ENCODE measurements around the gene CAMK1G. TPM values are rescaled to one million over a fixed set of nuclear protein-coding genes. Genes with fewer than 3 reads are reported as not detected.

CAMK1G gene
- polyA plus RNA-seq, 2 donors = 0.01 TPM; not detected in 1

DNA sequence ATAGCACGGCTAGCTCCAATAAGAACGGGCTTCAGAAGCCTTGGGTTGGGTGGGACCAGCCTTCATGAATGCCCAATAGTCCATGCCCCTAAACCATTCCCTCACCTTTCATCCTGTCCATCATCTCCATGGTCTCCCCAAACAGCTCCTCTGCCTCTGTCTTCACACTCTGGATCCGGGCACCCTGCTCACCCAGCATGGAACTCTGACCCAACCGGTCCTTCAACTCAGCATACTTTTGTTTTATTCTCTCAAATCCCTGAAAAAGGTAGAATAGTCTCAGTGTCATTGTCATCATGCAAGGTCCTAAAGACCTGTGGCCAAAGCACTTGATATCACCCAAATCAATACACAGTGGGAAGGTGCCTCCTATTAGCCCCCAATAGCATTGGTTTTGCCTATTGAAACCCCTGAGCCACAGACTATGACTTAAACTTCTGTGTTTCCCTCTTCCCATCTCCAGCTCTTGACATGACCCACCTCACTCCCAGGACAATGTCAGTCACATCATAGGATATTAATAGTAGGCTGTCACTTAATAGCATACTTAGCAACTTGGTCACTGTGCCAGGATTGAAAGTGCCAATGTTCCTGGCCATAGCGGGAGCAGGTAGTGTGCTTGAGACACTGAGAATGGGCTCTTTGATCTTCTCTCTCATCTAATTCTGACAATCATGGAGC is 33.0 kb downstream of the CAMK1G start:
- H3K9me3 ChIP-seq (ENCODE audit: control insufficient read depth in 2 of 2, insufficient read depth in 1 of 2, low read depth in 1 of 2, low read length in 1 of 2) = no peaks in the 10 kb centered on the region
- 88 to 95% methylated on average over 5 of the region's 5 CpGs for WGBS, 2 donors
- no peak overlapping the region for H3K4me3 ChIP-seq (ENCODE audit: low read depth in 1 of 2, low read length in 2 of 2)
- peaks cover 0 to 5% of the 10 kb centered on the region in 2 donors for H3K36me3 ChIP-seq (ENCODE audit: control insufficient read depth in 2 of 2, insufficient read depth in 2 of 2, low read length in 1 of 2)
- no peaks in the 10 kb centered on the region for H3K27me3 ChIP-seq (ENCODE audit: control insufficient read depth in 1 of 2, insufficient read depth in 2 of 2, low read length in 2 of 2)
- H3K4me1 ChIP-seq (ENCODE audit: control insufficient read depth in 2 of 2, insufficient read depth in 2 of 2, low read length in 1 of 2) = peaks cover 0 to 5% of the 10 kb centered on the region in 2 donors
- H3K27ac ChIP-seq (ENCODE audit: low read depth in 2 of 2, low read length in 1 of 2) = no peak overlapping the region

- no peak overlapping the region for H3K27ac ChIP-seq (ENCODE audit: low read depth in 2 of 2, low read length in 1 of 2)
- H3K36me3 ChIP-seq (ENCODE audit: control insufficient read depth in 2 of 2, insufficient read depth in 2 of 2, low read length in 1 of 2) = peaks cover 0 to 5% of the 10 kb centered on the region in 2 donors
- no peaks in the 10 kb centered on the region for H3K27me3 ChIP-seq (ENCODE audit: control insufficient read depth in 1 of 2, insufficient read depth in 2 of 2, low read length in 2 of 2)
- 91 to 95% methylated on average over 10 of the region's 10 CpGs for WGBS, 2 donors
- H3K9me3 ChIP-seq (ENCODE audit: control insufficient read depth in 2 of 2, insufficient read depth in 1 of 2, low read depth in 1 of 2, low read length in 1 of 2) = no peaks in the 10 kb centered on the region
- H3K4me3 ChIP-seq (ENCODE audit: low read depth in 1 of 2, low read length in 2 of 2) = no peak overlapping the region
- H3K4me1 ChIP-seq (ENCODE audit: control insufficient read depth in 2 of 2, insufficient read depth in 2 of 2, low read length in 1 of 2) = peaks cover 0 to 5% of the 10 kb centered on the region in 2 donors
Measured at GRCh38 chr1:209617047-209617673, 33.6 kb downstream of the CAMK1G start.

DNA sequence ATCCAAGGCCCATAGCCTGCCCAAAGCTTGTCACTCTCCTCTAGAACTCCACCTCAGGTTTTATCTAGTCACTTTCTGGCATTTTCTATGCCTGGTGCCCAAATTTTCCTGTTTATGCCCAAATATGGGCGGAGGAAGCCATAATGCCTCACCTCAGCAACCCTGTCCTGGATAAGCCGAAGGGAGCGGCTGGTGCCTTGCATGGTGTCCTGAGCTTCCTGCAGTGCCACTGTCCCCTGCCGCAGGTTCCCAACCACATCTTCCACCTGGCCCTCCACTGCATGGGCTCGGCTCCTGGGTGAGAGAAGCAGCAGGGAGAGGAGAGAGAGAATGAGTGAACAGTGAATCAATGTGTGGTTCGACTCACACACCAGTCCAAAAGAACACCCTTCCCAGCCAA is 34.2 kb downstream of the CAMK1G start:
- H3K27me3 ChIP-seq (ENCODE audit: control insufficient read depth in 1 of 2, insufficient read depth in 2 of 2, low read length in 2 of 2) = no peaks in the 10 kb centered on the region
- H3K9me3 ChIP-seq (ENCODE audit: control insufficient read depth in 2 of 2, insufficient read depth in 1 of 2, low read depth in 1 of 2, low read length in 1 of 2) = no peaks in the 10 kb centered on the region
- no peak overlapping the region for H3K4me3 ChIP-seq (ENCODE audit: low read depth in 1 of 2, low read length in 2 of 2)
- peaks cover 0 to 5% of the 10 kb centered on the region in 2 donors for H3K36me3 ChIP-seq (ENCODE audit: control insufficient read depth in 2 of 2, insufficient read depth in 2 of 2, low read length in 1 of 2)
- 88 to 91% methylated on average over 6 of the region's 6 CpGs for WGBS, 2 donors
- H3K27ac ChIP-seq (ENCODE audit: low read depth in 2 of 2, low read length in 1 of 2) = no peak overlapping the region
- H3K4me1 ChIP-seq (ENCODE audit: control insufficient read depth in 2 of 2, insufficient read depth in 2 of 2, low read length in 1 of 2) = peaks cover 0 to 10% of the 10 kb centered on the region in 2 donors

DNA sequence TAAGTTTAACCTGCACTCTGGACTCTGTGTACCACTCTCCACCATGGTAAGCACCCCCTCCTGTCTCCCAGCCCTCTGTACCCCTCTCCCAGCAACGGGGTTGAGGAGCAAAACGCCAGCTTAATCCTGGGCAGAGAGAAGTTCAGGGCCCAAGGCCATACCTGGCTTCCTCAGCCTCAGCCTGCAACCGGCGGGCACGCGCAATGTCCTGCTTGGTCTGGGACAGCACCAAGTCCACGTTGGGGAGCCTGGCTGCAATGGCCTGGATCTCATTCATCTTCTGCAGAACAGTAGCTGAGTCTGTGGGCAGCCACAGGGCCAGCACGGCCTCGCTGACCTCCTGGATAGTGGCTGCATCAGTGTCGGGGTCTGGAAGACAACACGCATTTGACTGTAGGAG is 34.8 kb downstream of the CAMK1G start:
- Histone ChIP-seq H3K27ac (ENCODE audit: low read depth in 2 of 2, low read length in 1 of 2) (no peak overlapping the region), H3K27me3 (ENCODE audit: control insufficient read depth in 1 of 2, insufficient read depth in 2 of 2, low read length in 2 of 2) (no peaks in the 10 kb centered on the region), H3K9me3 (ENCODE audit: control insufficient read depth in 2 of 2, insufficient read depth in 1 of 2, low read depth in 1 of 2, low read length in 1 of 2) (no peaks in the 10 kb centered on the region), H3K36me3 (ENCODE audit: control insufficient read depth in 2 of 2, insufficient read depth in 2 of 2, low read length in 1 of 2) (peaks cover 0 to 5% of the 10 kb centered on the region in 2 donors), H3K4me1 (ENCODE audit: control insufficient read depth in 2 of 2, insufficient read depth in 2 of 2, low read length in 1 of 2) (peaks cover 0 to 10% of the 10 kb centered on the region in 2 donors), H3K4me3 (ENCODE audit: low read depth in 1 of 2, low read length in 2 of 2) (no peak overlapping the region)
- 85 to 91% methylated on average over 11 of the region's 11 CpGs for WGBS, 2 donors

GRCh38 chr1:209618756-209619420 is 35.4 kb downstream of the CAMK1G start:
- H3K36me3 ChIP-seq (ENCODE audit: control insufficient read depth in 2 of 2, insufficient read depth in 2 of 2, low read length in 1 of 2) = peaks cover 0 to 5% of the 10 kb centered on the region in 2 donors
- no peaks in the 10 kb centered on the region for H3K27me3 ChIP-seq (ENCODE audit: control insufficient read depth in 1 of 2, insufficient read depth in 2 of 2, low read length in 2 of 2)
- H3K4me3 ChIP-seq (ENCODE audit: low read depth in 1 of 2, low read length in 2 of 2) = no peak overlapping the region

GRCh38 chr1:209619696-209620486 is 36.4 kb downstream of the CAMK1G start:
- no peak overlapping the region for H3K4me3 ChIP-seq (ENCODE audit: low read depth in 1 of 2, low read length in 2 of 2)
- H3K9me3 ChIP-seq (ENCODE audit: control insufficient read depth in 2 of 2, insufficient read depth in 1 of 2, low read depth in 1 of 2, low read length in 1 of 2) = no peaks in the 10 kb centered on the region
- WGBS, 2 donors = 79% methylated on average over 7 of the region's 7 CpGs
- H3K36me3 ChIP-seq (ENCODE audit: control insufficient read depth in 2 of 2, insufficient read depth in 2 of 2, low read length in 1 of 2) = peaks cover 0 to 5% of the 10 kb centered on the region in 2 donors
- H3K27me3 ChIP-seq (ENCODE audit: control insufficient read depth in 1 of 2, insufficient read depth in 2 of 2, low read length in 2 of 2) = no peaks in the 10 kb centered on the region
- H3K4me1 ChIP-seq (ENCODE audit: control insufficient read depth in 2 of 2, insufficient read depth in 2 of 2, low read length in 1 of 2) = peaks cover 0 to 10% of the 10 kb centered on the region in 2 donors
- no peak overlapping the region for H3K27ac ChIP-seq (ENCODE audit: low read depth in 2 of 2, low read length in 1 of 2)

More at GRCh38 chr1:209618756-209619420, 35.4 kb downstream of the CAMK1G start:
- 63 to 65% methylated on average over 6 of the region's 6 CpGs for WGBS, 2 donors
- peaks cover 0 to 10% of the 10 kb centered on the region in 2 donors for H3K4me1 ChIP-seq (ENCODE audit: control insufficient read depth in 2 of 2, insufficient read depth in 2 of 2, low read length in 1 of 2)
- no peaks in the 10 kb centered on the region for H3K9me3 ChIP-seq (ENCODE audit: control insufficient read depth in 2 of 2, insufficient read depth in 1 of 2, low read depth in 1 of 2, low read length in 1 of 2)
- H3K27ac ChIP-seq (ENCODE audit: low read depth in 2 of 2, low read length in 1 of 2) = no peak overlapping the region

GRCh38 chr1:209620487-209620884 is 37.0 kb downstream of the CAMK1G start:
- WGBS, 2 donors = 55 to 69% methylated on average over 3 of the region's 3 CpGs
- Histone ChIP-seq H3K36me3 (ENCODE audit: control insufficient read depth in 2 of 2, insufficient read depth in 2 of 2, low read length in 1 of 2) (no peaks in the 10 kb centered on the region), H3K27ac (ENCODE audit: low read depth in 2 of 2, low read length in 1 of 2) (no peak overlapping the region), H3K27me3 (ENCODE audit: control insufficient read depth in 1 of 2, insufficient read depth in 2 of 2, low read length in 2 of 2) (no peaks in the 10 kb centered on the region), H3K4me3 (ENCODE audit: low read depth in 1 of 2, low read length in 2 of 2) (no peak overlapping the region), H3K4me1 (ENCODE audit: control insufficient read depth in 2 of 2, insufficient read depth in 2 of 2, low read length in 1 of 2) (peaks cover 0 to 10% of the 10 kb centered on the region in 2 donors), H3K9me3 (ENCODE audit: control insufficient read depth in 2 of 2, insufficient read depth in 1 of 2, low read depth in 1 of 2, low read length in 1 of 2) (no peaks in the 10 kb centered on the region)

GRCh38 chr1:209621286-209621685 is 37.8 kb downstream of the CAMK1G start:
- peaks cover 4 to 10% of the 10 kb centered on the region in 2 donors for H3K4me1 ChIP-seq (ENCODE audit: control insufficient read depth in 2 of 2, insufficient read depth in 2 of 2, low read length in 1 of 2)
- no peak overlapping the region for H3K4me3 ChIP-seq (ENCODE audit: low read depth in 1 of 2, low read length in 2 of 2)
- H3K27me3 ChIP-seq (ENCODE audit: control insufficient read depth in 1 of 2, insufficient read depth in 2 of 2, low read length in 2 of 2) = no peaks in the 10 kb centered on the region
- H3K27ac ChIP-seq (ENCODE audit: low read depth in 2 of 2, low read length in 1 of 2) = no peak overlapping the region
- H3K36me3 ChIP-seq (ENCODE audit: control insufficient read depth in 2 of 2, insufficient read depth in 2 of 2, low read length in 1 of 2) = no peaks in the 10 kb centered on the region
- WGBS, 2 donors = 31 to 35% methylated on average over 4 of the region's 4 CpGs
- no peaks in the 10 kb centered on the region for H3K9me3 ChIP-seq (ENCODE audit: control insufficient read depth in 2 of 2, insufficient read depth in 1 of 2, low read depth in 1 of 2, low read length in 1 of 2)
